K562 (cell line): ENCODE data around the gene IPCEF1. TPM values are rescaled to one million over a fixed set of nuclear protein-coding genes. Genes with fewer than 3 reads are reported as not detected.

ENCODE experiments used
- ATAC-seq: fragments of 200-7000 bp; cut with Tn5 transposase; 3 replicates; pipeline ENCODE4 v1.9.1; 2020; ENCODE audit warnings: moderate library complexity
- BruUV-seq: library from RNA; stranded (reverse); fragments of 400-500 nt; replicated peaks from 2 replicates; lab custom pipeline; 2021; lab: Mats Ljungman, UMichigan
- CTCF ChIA-PET: fragments of 300-600 bp; formaldehyde crosslinking; extraction: SDS; loops from one replicate; lab custom pipeline; 2021; ENCODE audit warnings: low intra/inter-chr PET ratio; lab: Yijun Ruan, JAX
- POLR2A ChIA-PET: fragments of 300-600, 350-650 bp; sonication (Branson Sonifier 250); formaldehyde crosslinking; extraction: SDS; loops from one replicate; lab custom pipeline; 2021; ENCODE audit warnings: antibody characterized with exemption, inconsistent platforms; lab: Yijun Ruan, JAX
- DNase-seq, 4 experiments: peaks; one replicate each; pipeline versions ENCODE4 v3.0.0 to v3.0.0-alpha.2; 2011 to 2018; ENCODE audit warnings: low spot score in 3 of 4, mixed read lengths in 3 of 4; ENCODE audit errors: extremely low read depth in 1 of 4
- FAIRE-seq: peaks from 2 replicates; lab custom pipeline; 2011; peaks lifted over from hg19 to GRCh38; lab: Jason Lieb, UNC
- H2AFZ ChIP-seq: 2 replicates; pipeline ENCODE4 v1.6.0; 2011; ENCODE audit warnings: low read depth, low read length, control low read depth, inconsistent platforms
- H3K27ac ChIP-seq: fragments of 200-600 bp; 3 replicates; pipeline ENCODE4 v1.8.0; 2011; ENCODE audit warnings: low read depth, mild to moderate bottlenecking, control low read depth, inconsistent platforms, low read length, moderate library complexity, mixed read lengths; ENCODE audit errors: extremely low read depth
- H3K27me3 ChIP-seq, 2 experiments: fragments of 300-600 bp in 1 of 2; 2 replicates in 1 of 2; 3 replicates in 1 of 2; pipeline versions ENCODE4 v1.6.0 to v1.8.0; 2011; ENCODE audit warnings: inconsistent platforms in 2 of 2, low read length in 2 of 2, mild to moderate bottlenecking in 1 of 2, mixed read lengths in 1 of 2, moderate library complexity in 1 of 2; ENCODE audit not compliant: control insufficient read depth in 2 of 2, insufficient read depth in 2 of 2
- H3K36me3 ChIP-seq: fragments of 300-600 bp; 3 replicates; pipeline ENCODE4 v1.8.0; 2011; ENCODE audit warnings: mild to moderate bottlenecking, low read length, inconsistent platforms; ENCODE audit not compliant: control insufficient read depth, insufficient read depth
- H3K4me1 ChIP-seq, 2 experiments: fragments of 200-600 bp in 1 of 2; replicated peaks in 1 of 2; 2 replicates in 1 of 2; 3 replicates in 1 of 2; pipeline versions ENCODE4 v1.5.1 to v1.8.0; 2011; ENCODE audit warnings: inconsistent platforms in 2 of 2, low read length in 2 of 2, mild to moderate bottlenecking in 1 of 2, mixed read lengths in 1 of 2, moderate library complexity in 1 of 2; ENCODE audit not compliant: control insufficient read depth in 2 of 2, insufficient read depth in 2 of 2
- H3K4me2 ChIP-seq: 2 replicates; pipeline ENCODE4 v1.6.1; 2011; ENCODE audit warnings: low read length, control low read depth, inconsistent platforms, mixed read lengths; ENCODE audit not compliant: insufficient read depth
- H3K4me3 ChIP-seq: fragments of 200-600 bp; sonication (generic), shearing (Covaris generic); 2 replicates; pipeline ENCODE4 v1.5.1; 2016; ENCODE audit warnings: control low read depth, inconsistent platforms
- H3K79me2 ChIP-seq: fragments of 200-600 bp; 3 replicates; pipeline ENCODE4 v1.8.0; 2011; ENCODE audit warnings: low read length, inconsistent platforms; ENCODE audit not compliant: control insufficient read depth, insufficient read depth
- H3K9ac ChIP-seq, 2 experiments: 2 replicates each; pipeline versions ENCODE4 v1.6.0 to v1.6.1; 2011; ENCODE audit warnings: low read depth in 2 of 2, low read length in 2 of 2, control low read depth in 1 of 2, inconsistent platforms in 1 of 2, mild to moderate bottlenecking in 1 of 2, mixed read lengths in 1 of 2; ENCODE audit not compliant: insufficient read depth in 1 of 2
- H3K9me1 ChIP-seq: one replicate; pipeline ENCODE4 v1.6.0; 2011; ENCODE audit warnings: inconsistent platforms, mild to moderate bottlenecking, low read length, moderate library complexity; ENCODE audit not compliant: control insufficient read depth, insufficient read depth
- H3K9me3 ChIP-seq: replicated peaks from 2 replicates; pipeline ENCODE4 v1.5.1; 2011; ENCODE audit warnings: low read depth, low read length, inconsistent platforms; ENCODE audit not compliant: control insufficient read depth, insufficient read depth
- H4K20me1 ChIP-seq: replicated peaks from 2 replicates; pipeline ENCODE4 v1.6.1; 2011; ENCODE audit warnings: low read length, inconsistent platforms, mixed read lengths; ENCODE audit not compliant: control insufficient read depth, insufficient read depth
- BRCA1 ChIP-seq, 2 experiments: fragments of 450-650 bp in 1 of 2; sonication (generic) in 1 of 2; formaldehyde crosslinking in 1 of 2; IDR thresholded peaks; 2 replicates each; pipeline versions ENCODE4 v1.5.0 to v1.6.1; 2017 to 2020; ENCODE audit warnings: mild to moderate bottlenecking in 1 of 2, missing genetic modification reagents in 1 of 2
- EP400 ChIP-seq: fragments of 450-650 bp; IDR thresholded peaks from 2 replicates; pipeline ENCODE4 v1.6.1; 2017; ENCODE audit warnings: antibody characterized with exemption, mild to moderate bottlenecking, moderate library complexity
- ESRRA ChIP-seq: fragments of 450-650 bp; IDR thresholded peaks from 2 replicates; pipeline ENCODE4 v1.6.1; 2014; ENCODE audit warnings: low read depth, mild to moderate bottlenecking, moderate library complexity, borderline replicate concordance
- HEY1 ChIP-seq: fragments of 250-450 bp; sonication (Bioruptor Pico); IDR thresholded peaks from 2 replicates; pipeline ENCODE4 v1.5.0; 2020; ENCODE audit warnings: mild to moderate bottlenecking, moderate library complexity, borderline replicate concordance
- HNRNPH1 ChIP-seq: fragments of 200-400 bp; formaldehyde crosslinking; optimal IDR thresholded peaks from 2 replicates; pipeline ENCODE3; 2017; ENCODE audit warnings: low read depth, mild to moderate bottlenecking, low read length, moderate library complexity
- KDM4B ChIP-seq, 2 experiments: fragments of 450-650 bp in 1 of 2; sonication (generic) in 1 of 2; IDR thresholded peaks; 2 replicates each; pipeline ENCODE4 v1.6.1; 2016 to 2017; ENCODE audit warnings: borderline replicate concordance in 2 of 2, antibody characterized with exemption in 1 of 2, low read depth in 1 of 2, mild to moderate bottlenecking in 1 of 2
- NCOA4 ChIP-seq: fragments of 450-650 bp; IDR thresholded peaks from 2 replicates; pipeline ENCODE4 v1.6.1; 2018; ENCODE audit warnings: mild to moderate bottlenecking; ENCODE audit not compliant: partially characterized antibody
- POU5F1 ChIP-seq: fragments of 150-350 bp; IDR thresholded peaks from 2 replicates; pipeline ENCODE4 v1.6.1; 2014; ENCODE audit warnings: borderline replicate concordance, low read length, low read depth, mild to moderate bottlenecking; ENCODE audit not compliant: partially characterized antibody
- PTBP1 ChIP-seq: fragments of 200-400 bp; formaldehyde crosslinking; IDR thresholded peaks from 2 replicates; pipeline ENCODE4 v1.6.1; 2017; ENCODE audit warnings: low read depth, low read length
- RFX7 ChIP-seq: fragments of 250-450 bp; sonication (Bioruptor Pico); IDR thresholded peaks from 2 replicates; pipeline ENCODE4 v1.5.1; 2021; ENCODE audit warnings: mild to moderate bottlenecking
- SAP30 ChIP-seq: fragments of 200-600 bp; sonication (generic); IDR thresholded peaks from 2 replicates; pipeline ENCODE4 v1.6.1; 2012; ENCODE audit warnings: borderline replicate concordance, low read depth, mild to moderate bottlenecking, moderate library complexity, low read length, control low read depth, inconsistent platforms; ENCODE audit not compliant: insufficient read depth, poor library complexity, severe bottlenecking
- SMARCE1 ChIP-seq: fragments of 450-650 bp; IDR thresholded peaks from 2 replicates; pipeline ENCODE4 v1.7.1; 2016; ENCODE audit warnings: mild to moderate bottlenecking
- SPI1 ChIP-seq: IDR thresholded peaks from 2 replicates; pipeline ENCODE4 v1.6.1; 2011; ENCODE audit warnings: low read depth, low read length, control low read depth, borderline replicate concordance
- THRA ChIP-seq: fragments of 450-650 bp; IDR thresholded peaks from 2 replicates; pipeline ENCODE4 v1.6.1; 2017; ENCODE audit warnings: mild to moderate bottlenecking, moderate library complexity
- ZNF146 ChIP-seq: IDR thresholded peaks from one replicate; pipeline ENCODE4 v1.6.1; 2018; ENCODE audit warnings: missing compliant biosample characterization; ENCODE audit not compliant: unreplicated experiment
- ZNF224 ChIP-seq: sonication (generic); formaldehyde crosslinking; IDR thresholded peaks from 2 replicates; pipeline ENCODE4 v1.8.0; 2022; ENCODE audit warnings: mild to moderate bottlenecking, missing genetic modification reagents
- ZNF668 ChIP-seq: fragments of 250-450 bp; sonication (Bioruptor Pico); IDR thresholded peaks from 2 replicates; pipeline ENCODE4 v1.8.0; 2022; ENCODE audit warnings: mild to moderate bottlenecking, inconsistent platforms
- WGBS: fragments of 100-300 bp; shearing (Covaris generic); methylation state at CpG from one replicate; pipeline ENCODE4 v1.1.6; 2016; ENCODE audit warnings: low coverage, mixed read lengths; ENCODE audit not compliant: insufficient coverage; ENCODE audit errors: missing lambda C conversion rate; 5-methylcytosine and 5-hydroxymethylcytosine counted together
- in situ Hi-C: fragments of 300-500 bp; cut with MboI; formaldehyde crosslinking; loops from 4 replicates; pipeline ENCODE4 v1.15.0; 2018; ENCODE audit warnings: inconsistent platforms, mixed read lengths
- intact Hi-C: fragments of 100-400 bp; cut with micrococcal nuclease; formaldehyde crosslinking; loops from 2 replicates; pipeline ENCODE4 v1.14.2; 2022
- polyA plus RNA-seq, 8 experiments: library from polyadenylated mRNA; depleted of rRNA in 4 of 8; stranded (reverse) in 5 of 8; unstranded in 3 of 8; fragments of >200 nt; fragmentation: Nextera tagmentation in 2 of 8; fragmentation: Illumina TruSeq in 1 of 8; extraction: Ambion mirVana in 2 of 8; extraction: Trizol in 1 of 8; gene quantifications; 2 replicates each; pipeline versions ENCODE4 v1.2.1 to v1.2.3, GENCODE V29; 2011 to 2014; ENCODE audit warnings: inconsistent platforms in 1 of 8, missing spikeins in 1 of 8
- total RNA-seq, 7 experiments: library from RNA; depleted of rRNA in 6 of 7; stranded (reverse); fragments of >200 nt in 6 of 7; fragmentation: Illumina TruSeq in 2 of 7; extraction: Trizol in 2 of 7; gene quantifications; 2 replicates each; pipeline versions ENCODE4 v1.2.1 to v1.2.3, GENCODE V29; 2011 to 2021; ENCODE audit warnings: low replicate concordance in 1 of 7
- TF ChIP-seq, protein P1 (sequence below): fragments of 250-450 bp; sonication (Bioruptor Pico); IDR thresholded peaks from 2 replicates; pipeline ENCODE4 v1.8.0; 2021; ENCODE audit warnings: moderate library complexity, mild to moderate bottlenecking, inconsistent platforms

The IPCEF1 gene
- total and polyA plus RNA-seq, 9 of the 15 experiments (the other 6 are each of a cell fraction or from before 2014, with no cell fraction given), result 0.14 to 0.18 TPM; not detected in 7

GRCh38 chr6:154234019-154234772 lies 122.4 kb downstream of the IPCEF1 start (continued):
- no peak for TF ChIP-seq ESRRA

DNA sequence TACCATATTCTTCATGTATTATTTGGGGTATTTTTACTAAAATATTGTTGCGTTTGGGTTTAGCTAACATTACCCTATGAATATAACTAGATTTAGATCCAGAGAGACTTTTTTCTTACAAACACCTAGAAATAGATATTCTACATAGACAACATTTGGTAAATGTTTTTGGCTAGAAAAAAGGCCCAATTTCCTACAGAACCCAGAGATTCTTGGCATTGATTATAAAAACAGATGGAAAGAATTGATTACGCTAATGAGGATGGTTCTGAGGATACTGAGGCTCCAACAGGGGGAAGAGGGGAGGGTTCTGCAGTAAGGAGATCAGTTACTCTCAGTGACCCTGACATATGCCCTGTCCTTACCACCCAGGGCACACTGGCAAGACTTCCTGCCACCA lies 123.2 kb downstream of the IPCEF1 start:
- no peaks in the 10 kb centered on the region for H3K79me2 ChIP-seq
- TF ChIP-seq POU5F1 (no peak), SPI1 (no peak), ZNF668 (CRISPR knock-in tag) (no peak), EP400 (no peak), THRA (no peak), SMARCE1 (no peak), KDM4B (IDR thresholded peaks at IDR 0.05; ENCODE audit: borderline replicate concordance in 2 of 2, low read depth in 1 of 2) (no peak), NCOA4 (no peak), BRCA1 (IDR thresholded peaks at IDR 0.05) (no peak), BRCA1 (CRISPR knock-in tag; IDR thresholded peaks at IDR 0.05) (no peak), PTBP1 (no peak), SAP30 (no peak), ZNF224 (CRISPR knock-in tag) (no peak), HNRNPH1 (no peak), HEY1 (CRISPR knock-in tag) (no peak), RFX7 (CRISPR knock-in tag) (no peak), ZNF146 (CRISPR knock-in tag) (no peak)
- TF ChIP-seq, protein P1, sequence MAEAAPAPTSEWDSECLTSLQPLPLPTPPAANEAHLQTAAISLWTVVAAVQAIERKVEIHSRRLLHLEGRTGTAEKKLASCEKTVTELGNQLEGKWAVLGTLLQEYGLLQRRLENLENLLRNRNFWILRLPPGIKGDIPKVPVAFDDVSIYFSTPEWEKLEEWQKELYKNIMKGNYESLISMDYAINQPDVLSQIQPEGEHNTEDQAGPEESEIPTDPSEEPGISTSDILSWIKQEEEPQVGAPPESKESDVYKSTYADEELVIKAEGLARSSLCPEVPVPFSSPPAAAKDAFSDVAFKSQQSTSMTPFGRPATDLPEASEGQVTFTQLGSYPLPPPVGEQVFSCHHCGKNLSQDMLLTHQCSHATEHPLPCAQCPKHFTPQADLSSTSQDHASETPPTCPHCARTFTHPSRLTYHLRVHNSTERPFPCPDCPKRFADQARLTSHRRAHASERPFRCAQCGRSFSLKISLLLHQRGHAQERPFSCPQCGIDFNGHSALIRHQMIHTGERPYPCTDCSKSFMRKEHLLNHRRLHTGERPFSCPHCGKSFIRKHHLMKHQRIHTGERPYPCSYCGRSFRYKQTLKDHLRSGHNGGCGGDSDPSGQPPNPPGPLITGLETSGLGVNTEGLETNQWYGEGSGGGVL (CRISPR knock-in tag), result no peak

More for the DNA sequence above, 123.2 kb downstream of the IPCEF1 start:
- no peak overlapping the region for H3K27ac ChIP-seq
- no peaks in the 10 kb centered on the region for H3K36me3 ChIP-seq
- no peak for DNase-seq
- no peak overlapping the region for H3K4me2 ChIP-seq
- H3K4me1 ChIP-seq, result no peaks in the 10 kb centered on the region
- H3K4me3 ChIP-seq, result no peak overlapping the region
- ATAC-seq, result no peak
- no peak for FAIRE-seq
- no peak overlapping the region for H3K9ac ChIP-seq
- H3K9me3 ChIP-seq, result no peaks in the 10 kb centered on the region
- 0% methylated on average over 2 of the region's 2 CpGs for WGBS
- ChIA-PET POLR2A (interaction anchor here (0.7 kb wide), 1 partner anchor 252 kb away, joined by 3 read pairs; no protein-coding TSS in a partner anchor), CTCF (no interaction called here)
- no peak overlapping the region for H2AFZ ChIP-seq
- H3K9me1 ChIP-seq, result no peaks in the 10 kb centered on the region
- in situ Hi-C loops, result no loop called here
- intact Hi-C loops, result no loop called here
- H4K20me1 ChIP-seq, result no peaks in the 10 kb centered on the region
- no TSS peak for BruUV-seq
- H3K27me3 ChIP-seq, result peaks cover 0 to 5% of the 10 kb centered on the region in 2 experiments; a peak in 1 of 5 replicates
